NCI-H187 treated with DMSO at 0.1 percent for 48 hours (cell line): ENCODE measurements around the gene FCGR3B.
"Not testable (repeated sequence)": the region's sequence is repeated elsewhere in the genome, so short reads cannot be mapped to it uniquely, and the experiment has no call there.

Source experiments
- DNase-seq: peaks from one replicate; lab custom pipeline; 2025; lab: John Stamatoyannopoulos, UW

Gene FCGR3B

DNA sequence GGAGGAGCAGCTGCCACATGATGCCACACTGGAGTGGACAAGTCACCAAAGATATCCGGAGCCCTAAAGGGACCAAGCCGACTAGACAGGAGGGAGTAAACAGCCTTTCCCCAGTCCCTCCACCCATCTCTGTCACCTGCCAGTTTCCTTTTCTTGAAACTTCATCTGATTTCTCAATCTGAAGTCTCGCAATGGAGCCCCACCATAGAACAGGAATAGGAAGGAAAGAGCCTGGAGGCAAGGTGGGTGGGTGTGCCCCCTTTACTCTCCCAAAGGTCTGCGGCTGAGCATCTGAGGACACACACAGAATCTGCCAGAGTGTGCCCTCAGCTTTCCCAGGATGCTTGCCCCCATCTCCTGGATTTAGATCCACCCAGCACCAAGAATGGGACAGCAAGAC, at the start of gene FCGR3B:
Gene FCGR3B (minus strand): TSS at position 101 of the 400 bp plus-strand sequence. CDS start 82 bp downstream, at position 19.
- no peak for DNase-seq

DNA sequence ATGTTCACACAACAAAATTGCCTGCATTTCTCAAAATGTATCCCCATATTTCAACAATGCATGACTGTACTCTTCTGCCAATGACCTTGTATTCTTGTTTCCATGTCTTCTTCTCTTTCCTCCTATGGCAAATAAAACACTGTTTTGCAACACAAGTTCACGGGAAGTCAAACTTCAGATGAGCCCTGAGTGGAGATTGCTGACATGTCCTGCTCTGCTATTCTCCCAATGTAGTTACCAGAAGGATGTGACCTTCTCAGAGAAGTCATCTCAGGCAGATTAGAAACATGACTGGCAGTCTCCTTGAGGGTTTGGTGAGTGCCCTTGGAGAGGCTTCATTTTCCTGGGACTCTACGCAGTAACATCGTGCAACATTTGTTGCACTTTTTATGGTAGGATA, 47.5 kb upstream of the FCGR3B start:
- no peak for DNase-seq

DNA sequence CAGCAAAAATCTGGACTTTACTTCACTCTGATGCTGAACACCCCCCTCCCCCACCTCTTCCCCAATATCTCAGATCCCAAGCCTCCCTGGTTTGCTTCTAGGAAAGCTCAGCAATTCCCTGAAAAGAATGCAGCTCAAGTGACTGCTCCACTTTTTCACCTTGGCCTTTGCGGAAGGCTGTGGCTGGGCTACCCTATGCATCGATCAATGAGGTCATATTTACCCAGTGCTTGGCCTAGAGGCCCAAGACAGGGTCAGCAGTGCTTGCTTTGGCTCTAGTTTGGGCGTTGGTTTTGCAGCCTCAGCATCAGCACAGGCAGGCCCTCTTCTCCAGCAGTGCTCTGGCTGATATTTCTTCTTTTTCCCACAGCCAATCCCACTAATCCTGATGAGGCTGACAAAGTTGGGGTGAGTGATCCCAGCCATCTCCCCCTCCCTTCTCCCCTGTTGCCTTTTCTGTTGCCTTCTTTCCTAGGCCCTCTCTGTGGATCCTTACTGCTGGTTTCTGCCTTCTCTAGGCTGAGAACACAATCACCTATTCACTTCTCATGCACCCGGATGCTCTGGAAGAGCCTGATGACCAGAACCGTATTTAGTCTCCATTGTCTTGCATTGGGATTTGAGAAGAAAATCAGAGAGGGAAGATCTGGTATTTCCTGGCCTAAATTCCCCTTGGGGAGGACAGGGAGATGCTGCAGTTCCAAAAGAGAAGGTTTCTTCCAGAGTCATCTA, 46.1 kb upstream of the FCGR3B start:
- no peak for DNase-seq

DNA sequence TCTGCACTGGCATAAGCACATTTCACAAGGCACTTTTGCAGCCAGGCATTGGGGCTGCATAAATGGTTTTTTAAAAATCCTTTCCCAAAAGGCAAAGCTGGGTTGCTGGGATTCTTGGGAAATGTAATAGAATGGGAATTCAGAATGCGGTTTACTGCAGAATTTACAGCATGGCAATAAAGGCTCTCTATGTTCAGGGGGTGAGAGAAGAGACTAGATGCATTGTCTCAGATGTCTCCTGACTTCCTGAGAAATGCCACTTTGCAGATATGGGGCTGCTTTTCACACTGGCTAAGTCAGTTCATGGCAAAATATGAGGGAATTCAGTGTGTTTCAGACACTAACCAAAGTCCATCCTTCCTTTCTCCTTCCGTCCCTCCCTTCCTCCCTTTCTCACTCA, 45.5 kb upstream of the FCGR3B start:
- DNase-seq, result no peak

DNA sequence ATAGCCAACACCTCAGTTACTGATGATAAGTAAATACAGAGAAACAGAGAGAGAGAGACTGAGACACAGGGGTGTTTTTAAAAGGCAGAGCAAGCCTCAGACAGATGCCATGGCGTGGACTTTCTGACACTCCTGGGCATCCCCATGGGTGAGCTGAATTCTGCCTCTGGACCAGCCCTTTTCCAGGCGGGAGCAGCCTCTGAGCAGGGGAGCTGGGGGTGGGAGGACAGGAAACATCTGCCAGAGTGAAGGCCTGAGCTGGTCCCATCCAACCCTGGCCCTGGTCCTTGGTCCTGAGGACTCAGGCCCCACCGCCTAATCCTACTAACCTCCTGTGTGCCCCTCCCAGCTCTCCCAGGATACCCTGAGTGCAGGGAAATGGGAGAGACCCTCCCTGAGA, 43.9 kb upstream of the FCGR3B start:
- DNase-seq, result not testable (repeated sequence)

DNA sequence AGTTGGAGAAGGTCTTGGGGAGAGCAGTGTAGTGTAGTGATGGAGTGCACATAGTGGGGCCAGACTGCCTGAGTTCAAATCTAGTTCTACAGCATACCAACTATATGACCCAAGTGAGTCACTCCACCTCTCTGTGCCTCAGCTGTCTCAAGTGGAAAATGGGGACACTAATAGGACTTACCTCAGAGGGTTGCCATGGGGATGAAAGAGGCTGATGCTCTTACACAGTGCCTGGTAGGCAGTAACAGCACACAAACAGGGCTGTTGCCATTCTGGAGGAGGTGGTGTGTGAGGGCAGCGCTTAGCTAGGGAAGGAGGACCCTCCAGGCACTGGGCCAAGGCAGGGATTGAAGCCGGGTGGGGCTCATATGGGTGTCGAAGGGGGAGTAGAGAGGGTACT, 43.5 kb upstream of the FCGR3B start:
- DNase-seq, result not testable (repeated sequence)

DNA sequence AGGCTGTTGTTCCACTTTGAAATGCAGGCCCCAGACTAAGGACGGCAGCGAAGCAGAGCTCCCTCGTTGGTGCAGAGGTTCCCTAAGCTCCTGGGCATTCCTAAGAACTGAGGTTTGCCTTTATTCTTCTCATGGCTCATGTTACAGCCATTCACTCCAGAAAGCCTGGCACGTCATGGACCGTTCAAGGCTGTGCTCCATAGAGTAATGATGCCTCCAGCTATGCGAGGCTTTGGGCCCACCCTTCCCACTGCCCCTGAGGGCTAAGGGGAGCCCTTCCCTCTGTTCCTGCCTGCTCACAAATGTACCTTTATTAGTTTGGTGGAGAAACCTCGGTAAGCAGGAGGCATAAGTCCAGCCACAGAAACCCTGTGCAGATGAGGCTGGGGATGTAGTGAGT, 42.5 kb upstream of the FCGR3B start:
- not testable (repeated sequence) for DNase-seq

DNA sequence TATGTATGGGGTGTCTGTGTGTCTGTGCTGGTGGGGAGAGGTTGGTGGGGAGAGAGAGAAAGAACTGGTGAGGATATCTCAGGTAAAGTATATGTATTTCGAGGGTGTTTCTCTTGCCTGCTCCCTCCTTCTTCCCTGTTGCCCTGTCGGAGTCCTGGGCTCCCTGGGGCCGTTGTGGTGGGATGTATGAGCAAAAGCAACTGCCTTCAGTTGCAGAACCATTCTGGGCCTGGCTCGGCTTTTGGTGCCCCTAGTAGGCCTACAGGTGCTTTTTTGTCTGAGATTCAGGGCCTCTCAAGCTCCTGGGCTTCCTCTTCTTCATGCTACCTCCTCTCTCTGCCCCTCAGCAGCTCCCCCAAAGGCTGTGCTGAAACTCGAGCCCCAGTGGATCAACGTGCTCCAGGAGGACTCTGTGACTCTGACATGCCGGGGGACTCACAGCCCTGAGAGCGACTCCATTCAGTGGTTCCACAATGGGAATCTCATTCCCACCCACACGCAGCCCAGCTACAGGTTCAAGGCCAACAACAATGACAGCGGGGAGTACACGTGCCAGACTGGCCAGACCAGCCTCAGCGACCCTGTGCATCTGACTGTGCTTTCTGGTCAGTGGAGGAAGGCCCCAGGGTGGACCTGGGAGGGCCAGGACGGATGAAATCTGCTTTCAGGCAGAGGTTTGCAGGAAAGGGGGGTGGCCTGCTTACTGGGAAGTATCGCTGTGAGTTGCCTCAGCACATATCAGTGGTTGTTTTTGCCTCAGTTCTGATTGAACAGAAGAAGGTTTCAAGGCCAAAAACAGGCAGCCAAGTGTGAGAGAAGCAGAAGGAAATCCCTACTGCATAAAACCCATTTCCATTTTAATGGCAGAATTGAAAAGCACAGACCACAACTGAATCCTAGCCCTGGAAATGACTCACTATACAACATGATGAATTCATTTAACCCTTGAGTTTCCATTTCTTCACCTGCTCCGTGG, 40.4 kb upstream of the FCGR3B start:
- not testable (repeated sequence) for DNase-seq

DNA sequence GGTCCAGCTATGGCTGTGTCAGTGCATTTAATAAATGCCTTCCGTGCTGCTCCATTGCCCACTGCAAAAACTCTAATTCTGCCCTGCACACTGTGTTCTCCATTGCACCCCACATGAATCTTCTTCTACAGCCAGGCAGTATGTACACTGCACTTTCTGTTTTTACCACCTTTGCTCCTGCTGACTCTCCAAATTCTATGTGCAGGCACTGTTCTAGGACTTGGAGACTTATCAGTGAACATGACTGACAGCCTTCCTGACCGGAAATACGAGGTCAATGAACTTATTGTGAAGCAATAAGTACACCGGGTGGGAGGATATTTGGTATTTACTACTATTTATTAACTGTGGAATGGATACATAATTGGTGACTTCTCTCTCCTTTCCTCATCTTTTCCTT, 33.7 kb upstream of the FCGR3B start:
- not testable (repeated sequence) for DNase-seq

DNA sequence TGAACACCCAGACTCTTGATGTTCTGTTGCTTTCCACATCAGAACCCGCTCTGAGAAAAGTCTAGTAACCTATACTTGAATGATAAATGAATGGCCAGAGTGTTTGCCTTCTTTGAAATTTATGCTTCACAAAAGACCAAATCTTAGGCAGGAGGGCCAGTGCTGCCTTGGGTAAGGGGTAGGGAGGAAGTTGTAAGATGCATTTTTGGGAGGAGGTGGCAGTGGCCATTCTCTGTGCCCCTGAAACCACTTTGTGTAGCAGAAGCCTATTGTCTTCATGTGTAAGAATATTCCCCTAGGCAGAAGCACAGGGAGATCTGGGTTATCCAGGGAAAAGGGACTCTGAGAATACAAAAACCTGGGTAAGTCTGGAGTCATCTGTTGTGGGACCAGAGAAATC, 32.6 kb upstream of the FCGR3B start:
- DNase-seq, result not testable (repeated sequence)

DNA sequence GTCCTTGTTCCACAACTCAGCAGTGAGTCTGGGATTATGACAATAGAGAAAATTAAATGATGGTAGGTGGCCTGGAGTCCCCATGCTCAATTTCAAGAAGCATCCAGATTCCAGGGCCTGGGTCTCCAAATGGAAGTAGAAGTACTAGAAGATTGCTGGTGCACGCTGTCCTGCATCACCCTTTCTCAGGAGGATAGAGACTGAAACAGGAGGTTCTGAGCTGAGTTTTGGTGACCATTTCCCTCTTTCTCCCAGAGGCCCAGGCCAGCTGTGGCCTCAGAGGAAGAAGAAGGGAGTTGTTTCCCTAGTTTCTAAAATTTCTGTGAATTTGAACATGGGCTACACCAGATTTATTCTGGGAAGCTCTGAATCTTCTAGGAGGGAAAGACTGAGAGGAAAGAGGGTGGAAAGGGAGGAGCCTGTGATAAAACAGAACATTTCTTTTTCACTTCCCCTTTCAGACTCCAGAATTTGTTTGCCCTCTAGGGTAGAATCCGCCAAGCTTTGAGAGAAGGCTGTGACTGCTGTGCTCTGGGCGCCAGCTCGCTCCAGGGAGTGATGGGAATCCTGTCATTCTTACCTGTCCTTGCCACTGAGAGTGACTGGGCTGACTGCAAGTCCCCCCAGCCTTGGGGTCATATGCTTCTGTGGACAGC, 31.8 kb upstream of the FCGR3B start, which contains the start of gene FCGR2B:
Gene FCGR2B (plus strand): TSS at position 460 of the 656 bp plus-strand sequence. CDS start 99 bp downstream, at position 559.
- DNase-seq, result not testable (repeated sequence)

DNA sequence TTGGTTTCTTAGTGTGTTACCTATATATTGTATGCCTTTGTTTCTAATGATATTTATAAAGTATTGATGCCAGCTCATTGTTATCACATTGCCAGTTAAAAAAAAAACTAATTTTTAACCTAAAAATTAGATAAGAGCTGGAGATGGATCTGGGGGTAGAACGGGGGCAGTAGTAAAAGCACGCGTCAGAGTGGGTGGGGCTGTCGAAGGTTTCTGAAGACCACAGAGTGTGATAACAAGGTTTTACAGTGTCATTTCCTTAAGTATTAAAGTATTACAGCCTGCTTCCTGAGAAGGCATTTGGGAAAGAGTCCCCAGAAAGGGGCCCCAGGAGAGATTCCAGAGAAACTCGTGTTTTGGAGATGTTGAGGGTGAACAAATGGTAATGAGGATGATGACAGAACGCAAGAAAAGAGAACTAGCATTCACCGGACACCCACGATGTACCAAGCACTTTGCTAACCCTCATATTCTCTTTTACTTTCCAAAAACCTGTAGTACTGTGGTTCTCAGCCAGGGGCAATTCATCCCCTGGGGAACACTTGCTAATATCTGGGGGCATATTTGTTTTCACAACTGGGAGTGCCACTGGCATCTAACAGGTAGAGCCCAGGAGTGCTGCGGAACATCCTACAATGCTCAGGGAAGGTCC, 30.8 kb upstream of the FCGR3B start:
- DNase-seq, result not testable (repeated sequence)

DNA sequence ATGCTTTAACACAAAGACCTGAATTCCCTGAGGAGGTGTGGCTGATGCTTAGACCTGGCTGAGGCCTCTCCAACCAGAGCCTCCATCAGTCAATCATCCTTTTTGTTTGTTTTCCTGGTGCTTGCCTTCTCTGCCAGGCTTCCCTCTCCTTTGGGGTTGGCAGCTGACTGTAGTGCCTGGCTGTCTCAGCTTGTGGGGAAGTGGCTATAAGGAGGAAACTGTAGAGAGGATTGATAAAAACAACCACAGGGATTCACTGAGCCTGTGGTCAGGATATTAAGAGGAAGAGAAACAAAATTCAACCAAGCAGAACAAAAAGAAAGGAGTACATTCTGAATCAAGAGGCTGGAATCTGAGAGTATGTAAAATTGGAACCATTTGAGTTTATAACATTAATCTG, 27.5 kb upstream of the FCGR3B start:
- DNase-seq, result not testable (repeated sequence)

DNA sequence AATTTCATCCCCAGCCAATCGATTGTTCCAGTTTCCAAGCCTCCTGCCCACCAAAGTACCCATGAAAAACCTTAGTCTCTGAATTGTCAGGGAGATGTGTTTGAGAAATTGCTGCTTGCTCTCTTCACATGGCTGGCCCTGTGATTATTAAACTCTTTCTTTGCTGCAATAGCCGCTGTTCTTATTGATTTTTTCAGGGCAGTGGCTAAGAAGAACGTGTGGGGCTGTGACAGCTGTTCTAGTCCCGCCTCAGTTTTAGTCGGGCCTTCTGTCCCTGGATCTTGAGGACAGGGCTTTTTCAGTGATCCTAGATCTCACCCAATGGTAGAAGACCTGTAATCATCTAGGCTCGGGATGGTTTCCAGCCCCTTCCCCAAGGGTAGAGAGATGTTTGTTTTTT, 23.0 kb upstream of the FCGR3B start:
- DNase-seq, result not testable (repeated sequence)

DNA sequence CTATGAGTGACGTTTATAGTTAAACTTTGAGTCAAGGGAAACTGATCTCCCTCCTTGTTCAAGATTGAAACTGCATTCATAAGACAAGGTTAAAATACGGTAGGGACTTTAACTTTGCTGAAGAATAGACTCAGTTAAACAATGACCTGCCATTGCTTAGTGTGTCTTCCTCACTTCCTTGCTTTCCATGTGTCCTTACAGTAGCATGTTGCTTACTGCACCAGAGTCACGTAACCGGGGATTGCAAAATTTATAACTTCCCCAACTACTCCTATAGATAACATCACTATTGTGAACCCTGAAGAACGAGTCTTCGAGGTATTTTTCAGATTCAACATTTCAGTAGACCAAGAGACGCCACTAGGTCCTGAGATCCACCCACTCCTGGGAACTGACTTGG, 22.6 kb upstream of the FCGR3B start:
- DNase-seq, result not testable (repeated sequence)

DNA sequence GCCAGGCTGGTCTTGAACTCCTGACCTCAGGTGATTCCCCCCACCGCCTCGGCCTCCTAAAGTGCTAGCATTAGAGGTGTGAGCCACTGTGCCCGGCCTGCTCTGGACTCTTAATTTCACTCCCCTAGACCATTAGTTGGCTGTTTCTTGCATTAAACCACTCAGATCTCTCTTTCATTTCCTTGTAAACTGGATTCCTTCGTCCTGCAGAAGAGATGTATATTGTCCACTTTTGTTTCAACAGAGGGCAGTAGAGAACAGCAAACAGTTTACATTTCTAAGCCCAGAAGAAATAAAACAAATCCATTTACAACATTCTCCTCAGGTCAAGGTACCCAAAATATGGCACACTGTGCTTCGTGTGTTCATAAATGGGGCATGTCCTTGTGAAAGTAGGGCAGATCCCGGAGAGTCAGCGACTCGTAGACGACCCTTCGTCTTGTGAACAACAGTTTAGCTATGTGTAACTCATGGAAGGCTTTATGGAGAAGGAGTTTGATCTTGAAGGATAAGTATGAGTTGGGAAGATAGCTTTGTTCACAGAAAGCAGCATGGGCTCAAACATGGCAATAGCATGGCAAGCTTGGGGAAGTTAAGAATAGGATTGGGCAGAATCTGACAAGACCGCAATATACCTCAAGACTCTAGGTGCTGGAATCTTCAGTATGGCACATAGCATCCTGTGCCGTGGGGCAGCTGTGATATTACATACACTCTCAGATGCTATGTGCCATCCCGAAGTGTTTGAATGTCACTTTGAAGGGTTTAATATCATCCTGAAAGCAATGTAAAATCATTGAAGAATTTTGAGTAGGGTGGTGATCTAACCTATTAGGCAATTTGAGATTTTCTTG, 16.8 kb upstream of the FCGR3B start:
- not testable (repeated sequence) for DNase-seq

DNA sequence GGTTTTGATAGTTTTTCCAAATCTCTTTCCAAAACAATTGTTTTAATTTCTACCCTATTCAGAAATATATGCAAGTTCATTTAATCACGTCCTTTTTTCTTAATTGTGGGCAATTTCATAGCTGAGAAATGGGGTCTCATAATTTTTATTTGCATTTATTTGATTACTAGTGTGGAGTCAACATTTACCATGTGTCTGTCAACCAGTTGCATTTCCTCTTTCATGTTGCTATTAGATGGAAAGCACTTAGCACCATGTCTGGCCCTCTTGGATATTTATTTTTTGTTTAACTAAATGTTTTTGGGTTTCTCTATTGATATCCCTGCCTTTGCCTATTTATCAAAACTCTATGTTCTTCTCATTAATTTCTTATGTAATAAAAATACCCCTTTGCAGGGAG, 13.9 kb upstream of the FCGR3B start:
- DNase-seq, result not testable (repeated sequence)

DNA sequence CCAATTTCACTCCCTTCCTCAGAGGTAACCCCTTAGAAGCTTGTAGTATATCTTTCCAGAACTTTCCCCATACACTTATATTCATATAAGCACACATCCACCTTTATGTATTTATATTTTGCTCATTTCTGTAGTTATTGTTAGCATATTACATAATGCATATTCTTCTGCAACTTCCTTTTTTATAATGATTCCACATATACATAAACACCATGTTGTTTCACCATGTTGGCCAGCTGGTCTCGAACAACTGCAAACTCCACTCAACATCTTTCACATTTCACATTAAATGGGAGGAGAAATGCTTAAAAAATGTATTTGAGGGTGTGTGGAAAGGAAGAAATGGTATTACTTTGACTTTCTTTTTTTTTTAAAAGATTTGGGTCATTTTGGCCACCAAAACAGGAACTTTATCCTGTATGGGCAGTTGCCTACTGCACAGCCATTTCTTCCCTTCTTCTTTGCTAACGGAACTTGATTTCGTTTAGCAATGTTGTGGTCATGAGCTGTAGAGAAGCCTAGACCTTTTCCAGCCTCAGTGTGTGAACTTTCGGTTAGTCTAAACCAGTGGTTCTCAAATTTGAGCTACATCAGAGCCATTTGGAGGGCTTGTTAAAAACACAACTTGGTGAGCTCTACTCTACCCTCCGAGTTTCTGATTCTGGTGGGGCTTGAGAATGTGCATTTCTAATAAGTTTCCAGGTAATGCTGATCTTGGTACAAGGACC, 12.7 kb upstream of the FCGR3B start:
- not testable (repeated sequence) for DNase-seq

DNA sequence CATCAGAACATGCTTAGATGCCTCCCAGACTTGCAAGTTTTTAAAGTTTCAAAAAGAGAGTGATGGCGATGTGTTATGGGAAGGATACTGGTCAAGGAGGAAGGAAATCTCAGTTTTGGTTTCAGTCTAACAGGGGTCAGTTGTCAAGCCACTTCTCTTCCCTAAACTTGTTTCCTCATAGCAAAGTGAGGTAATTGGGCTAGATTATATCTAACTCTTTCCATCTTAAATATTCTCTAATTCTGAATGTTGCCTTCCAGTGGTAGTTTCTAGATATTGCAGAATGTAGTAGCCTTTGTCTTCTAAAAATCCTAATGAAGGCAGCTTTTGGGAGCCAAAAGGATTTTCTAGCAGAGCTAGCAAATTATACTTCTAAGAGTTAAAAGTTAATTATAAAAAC, 11.7 kb upstream of the FCGR3B start:
- DNase-seq, result not testable (repeated sequence)

DNA sequence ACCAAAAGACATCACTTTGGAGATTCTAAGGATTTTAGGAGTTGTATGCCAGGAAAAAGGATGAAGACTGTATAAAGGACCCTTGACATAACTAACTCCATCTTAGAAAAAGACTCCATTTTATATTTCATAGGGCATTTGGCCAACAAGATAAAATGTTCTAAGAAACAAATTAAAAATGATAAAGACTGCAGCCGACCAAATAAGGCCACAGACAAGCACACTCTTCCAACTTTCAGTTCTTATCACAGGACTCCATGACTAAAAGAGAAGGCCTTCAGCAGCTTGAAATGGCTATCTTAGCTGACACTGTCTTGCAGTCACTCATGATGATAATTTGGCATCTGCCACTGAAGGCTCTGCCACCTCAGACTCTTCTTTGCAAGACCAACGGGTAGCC, 8.2 kb upstream of the FCGR3B start:
- DNase-seq, result not testable (repeated sequence)
